Measurements from ENCODE around the gene SKOR1.

The SKOR1 gene, protein sequence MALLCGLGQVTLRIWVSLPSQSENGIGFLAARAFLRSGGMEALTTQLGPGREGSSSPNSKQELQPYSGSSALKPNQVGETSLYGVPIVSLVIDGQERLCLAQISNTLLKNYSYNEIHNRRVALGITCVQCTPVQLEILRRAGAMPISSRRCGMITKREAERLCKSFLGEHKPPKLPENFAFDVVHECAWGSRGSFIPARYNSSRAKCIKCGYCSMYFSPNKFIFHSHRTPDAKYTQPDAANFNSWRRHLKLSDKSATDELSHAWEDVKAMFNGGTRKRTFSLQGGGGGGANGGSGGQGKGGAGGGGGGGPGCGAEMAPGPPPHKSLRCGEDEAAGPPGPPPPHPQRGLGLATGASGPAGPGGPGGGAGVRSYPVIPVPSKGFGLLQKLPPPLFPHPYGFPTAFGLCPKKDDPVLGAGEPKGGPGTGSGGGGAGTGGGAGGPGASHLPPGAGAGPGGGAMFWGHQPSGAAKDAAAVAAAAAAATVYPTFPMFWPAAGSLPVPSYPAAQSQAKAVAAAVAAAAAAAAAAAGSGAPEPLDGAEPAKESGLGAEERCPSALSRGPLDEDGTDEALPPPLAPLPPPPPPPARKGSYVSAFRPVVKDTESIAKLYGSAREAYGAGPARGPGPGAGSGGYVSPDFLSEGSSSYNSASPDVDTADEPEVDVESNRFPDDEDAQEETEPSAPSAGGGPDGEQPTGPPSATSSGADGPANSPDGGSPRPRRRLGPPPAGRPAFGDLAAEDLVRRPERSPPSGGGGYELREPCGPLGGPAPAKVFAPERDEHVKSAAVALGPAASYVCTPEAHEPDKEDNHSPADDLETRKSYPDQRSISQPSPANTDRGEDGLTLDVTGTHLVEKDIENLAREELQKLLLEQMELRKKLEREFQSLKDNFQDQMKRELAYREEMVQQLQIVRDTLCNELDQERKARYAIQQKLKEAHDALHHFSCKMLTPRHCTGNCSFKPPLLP

DNA sequence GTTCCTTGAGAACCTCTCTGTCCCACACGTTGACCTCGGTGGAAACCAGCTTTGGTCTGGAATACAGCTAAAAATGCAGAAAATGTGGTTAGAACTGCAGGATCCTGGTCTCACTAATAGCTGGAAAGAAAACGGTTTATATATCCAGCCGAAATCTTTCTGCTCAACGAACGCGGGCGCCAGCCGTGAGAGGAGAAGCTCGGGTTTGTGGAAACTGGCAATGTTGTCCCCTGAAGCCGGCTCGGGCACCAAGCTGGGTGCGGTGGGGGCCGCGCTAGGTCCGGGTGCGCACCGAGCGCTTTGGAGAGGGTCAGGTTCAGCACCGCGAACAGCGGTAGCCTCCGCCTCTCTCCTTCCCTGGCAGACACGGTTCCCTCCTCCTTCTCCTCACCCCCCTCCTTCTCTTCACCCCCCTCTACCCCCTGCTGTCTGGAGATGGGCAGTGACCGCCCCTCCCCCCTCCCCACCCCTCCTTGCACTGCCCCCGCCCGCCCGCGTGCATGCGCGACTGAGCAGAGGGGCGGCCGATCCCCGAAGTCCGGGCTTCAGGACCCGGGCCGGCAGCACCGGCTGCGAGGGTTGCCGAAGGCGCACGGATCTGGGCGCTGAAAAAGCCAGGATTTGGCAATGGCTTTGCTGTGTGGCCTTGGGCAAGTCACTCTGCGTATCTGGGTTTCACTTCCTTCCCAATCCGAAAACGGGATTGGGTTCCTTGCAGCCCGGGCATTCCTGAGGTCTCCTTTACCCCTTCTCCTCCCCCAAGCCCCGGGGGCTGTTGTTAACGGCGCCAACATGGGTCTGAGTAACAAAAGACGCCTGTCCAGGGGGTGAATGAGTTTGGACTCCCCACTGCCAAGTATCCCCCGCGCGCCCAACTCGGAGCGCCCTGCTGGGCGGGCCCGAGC is at the start of gene SKOR1:
SKOR1 (plus strand) TSS at position 534 of the 905 bp plus-strand sequence; CDS start at position 628, 94 bp downstream.
- Histone ChIP-seq H3K27ac (no peak within 1 kb of the TSS), H3K4me3 (peak within 1 kb of the TSS; percentile 59)
- no peak for DNase-seq (ENCODE audit: low spot score)
- TF ChIP-seq CTCF (IDR thresholded peaks at IDR 0.05): no peak

- no peak for TF ChIP-seq CTCF (IDR thresholded peaks at IDR 0.05)
- Histone ChIP-seq H3K4me3 (no peak overlapping the region), H3K27ac (no peak overlapping the region)
- no peak for DNase-seq (ENCODE audit: low spot score)
These were observed 49.3 kb upstream of the SKOR1 start for GRCh38 chr15:67775998-67776397.

GRCh38 chr15:67776600-67776999 is 48.7 kb upstream of the SKOR1 start:
- TF ChIP-seq CTCF (IDR thresholded peaks at IDR 0.05): no peak
- DNase-seq (ENCODE audit: low spot score): no peak
- H3K4me3 ChIP-seq: no peak overlapping the region

DNA sequence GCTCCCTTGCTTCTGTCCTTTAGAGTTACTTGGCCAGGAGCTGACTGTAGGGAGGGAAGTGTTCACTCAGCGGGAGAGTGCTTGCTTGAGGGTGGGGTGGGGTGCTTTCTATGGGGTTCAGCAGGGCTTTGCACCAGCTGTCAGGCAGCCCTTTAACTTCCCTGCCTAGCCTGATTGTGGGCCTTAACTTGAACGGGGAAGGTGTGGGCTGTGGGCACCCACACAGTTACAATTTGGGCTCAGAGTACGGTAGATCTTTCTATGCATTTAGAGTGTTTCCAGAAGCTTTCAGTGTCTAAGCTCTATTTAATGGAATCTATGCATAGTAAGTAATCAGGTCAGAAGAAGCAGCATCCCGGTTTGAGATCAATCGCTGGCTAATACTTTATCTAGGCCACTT is 48.2 kb upstream of the SKOR1 start:
- H3K4me3 ChIP-seq: no peak overlapping the region
- DNase-seq (ENCODE audit: low spot score): no peak
- no peak for TF ChIP-seq CTCF (IDR thresholded peaks at IDR 0.05)
- no peak overlapping the region for H3K27ac ChIP-seq

More at GRCh38 chr15:67776600-67776999, 48.7 kb upstream of the SKOR1 start:
- no peak overlapping the region for H3K27ac ChIP-seq

- Histone ChIP-seq H3K27ac (no peak overlapping the region), H3K4me3 (no peak overlapping the region)
- TF ChIP-seq CTCF (IDR thresholded peaks at IDR 0.05): no peak
- DNase-seq (ENCODE audit: low spot score): no peak
These were observed 47.5 kb upstream of the SKOR1 start for GRCh38 chr15:67777773-67778172.

DNA sequence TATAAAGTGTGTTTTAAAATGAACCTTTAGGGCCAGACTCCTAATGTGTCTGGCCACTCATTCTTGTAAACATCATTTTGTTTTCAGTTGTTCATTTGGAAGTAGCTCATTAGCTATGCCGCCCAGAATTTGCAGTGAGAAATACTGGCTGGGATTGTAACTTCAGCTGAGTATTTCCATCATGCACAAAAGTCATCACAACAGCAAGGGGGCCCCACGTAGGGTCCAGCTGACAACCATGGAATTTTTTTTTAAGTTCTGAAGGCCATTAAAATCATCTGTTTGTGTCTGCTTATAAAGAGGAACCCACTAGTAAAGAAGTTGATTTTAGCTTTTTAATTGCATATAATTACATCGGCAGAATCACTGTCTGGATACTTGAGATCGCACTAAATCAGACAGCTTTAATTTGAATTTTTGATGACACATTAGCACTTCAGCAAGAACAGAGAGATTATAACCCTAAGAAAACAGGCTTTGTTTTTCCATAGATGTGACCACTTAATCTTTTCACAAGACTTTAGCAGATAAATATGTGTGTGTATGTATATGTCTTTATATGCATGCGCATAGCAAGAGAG is 46.3 kb upstream of the SKOR1 start:
- no peak overlapping the region for H3K27ac ChIP-seq
- no peak for TF ChIP-seq CTCF (IDR thresholded peaks at IDR 0.05)
- no peak overlapping the region for H3K4me3 ChIP-seq
- no peak for DNase-seq (ENCODE audit: low spot score)

Data from coronary artery (tissue), 2 donors.